HEK293 (cell line): ENCODE results near the gene AKAP8.

Experiments used
- CTCF ChIA-PET: fragments of 350-600 bp; formaldehyde crosslinking; extraction: SDS; loops from one replicate; lab custom pipeline; 2021; ENCODE audit warnings: antibody characterized with exemption; lab: Yijun Ruan, JAX
- POLR2A ChIA-PET: fragments of 300-600 bp; formaldehyde crosslinking; extraction: SDS; loops from one replicate; lab custom pipeline; 2020; ENCODE audit warnings: antibody characterized with exemption, inconsistent platforms; lab: Yijun Ruan, JAX
- H3K27ac ChIP-seq: fragments of 200-500 bp; sonication (Bioruptor generic); 2 replicates; pipeline ENCODE4 v1.5.1; 2014; ENCODE audit warnings: low read depth, low read length, control low read depth, inconsistent platforms; ENCODE audit errors: extremely low read depth
- H3K36me3 ChIP-seq, 2 experiments: fragments of 200-500 bp in 1 of 2; sonication (Bioruptor generic) in 1 of 2; 1 replicate in 1 of 2; 2 replicates in 1 of 2; pipeline ENCODE4 v1.5.1; 2014 to 2017; ENCODE audit warnings: inconsistent platforms in 2 of 2, low read length in 2 of 2; ENCODE audit not compliant: control insufficient read depth in 2 of 2, insufficient read depth in 1 of 2
- H3K4me1 ChIP-seq: fragments of 200-500 bp; sonication (Bioruptor generic); 2 replicates; pipeline ENCODE4 v1.5.1; 2014; ENCODE audit warnings: mild to moderate bottlenecking, low read length, inconsistent platforms; ENCODE audit not compliant: control insufficient read depth, insufficient read depth
- H3K4me3 ChIP-seq: 2 replicates; pipeline ENCODE4 v1.5.1; 2011; ENCODE audit warnings: low read depth, mild to moderate bottlenecking, control low read depth, low read length, moderate library complexity
- H3K9me3 ChIP-seq: fragments of 200-500 bp; sonication (Bioruptor generic); 2 replicates; pipeline ENCODE4 v1.5.1; 2014; ENCODE audit warnings: low read depth, low read length, inconsistent platforms; ENCODE audit not compliant: control insufficient read depth, insufficient read depth
- GLIS1 ChIP-seq: fragments of 450-650 bp; formaldehyde crosslinking; IDR thresholded peaks from 2 replicates; pipeline ENCODE4 v1.5.1; 2016; ENCODE audit warnings: missing biosample characterization, missing genetic modification characterization
- PRDM1 ChIP-seq: fragments of 450-650 bp; formaldehyde crosslinking; IDR thresholded peaks from 2 replicates; pipeline ENCODE4; 2016; ENCODE audit warnings: missing biosample characterization, missing genetic modification characterization
- PRDM2 ChIP-seq: fragments of 450-650 bp; formaldehyde crosslinking; IDR thresholded peaks from 2 replicates; pipeline ENCODE4 v1.5.1; 2016; ENCODE audit warnings: missing biosample characterization, missing genetic modification characterization, borderline replicate concordance
- REST ChIP-seq: fragments of 450-650 bp; formaldehyde crosslinking; IDR thresholded peaks from 2 replicates; pipeline ENCODE4 v1.5.1; 2016; ENCODE audit warnings: missing biosample characterization, missing genetic modification characterization
- WT1 ChIP-seq: fragments of 450-650 bp; formaldehyde crosslinking; IDR thresholded peaks from 2 replicates; pipeline ENCODE4 v1.5.1; 2016; ENCODE audit warnings: missing biosample characterization, missing genetic modification characterization
- YY2 ChIP-seq: fragments of 450-650 bp; formaldehyde crosslinking; IDR thresholded peaks from 2 replicates; pipeline ENCODE4 v1.5.1; 2016; ENCODE audit warnings: missing biosample characterization, missing genetic modification characterization
- ZBTB44 ChIP-seq: fragments of 450-650 bp; IDR thresholded peaks from 2 replicates; pipeline ENCODE4 v1.5.1; 2018; ENCODE audit warnings: missing biosample characterization, mild to moderate bottlenecking, missing genetic modification characterization
- ZEB2 ChIP-seq: fragments of 450-650 bp; formaldehyde crosslinking; IDR thresholded peaks from 2 replicates; pipeline ENCODE4 v1.5.1; 2016; ENCODE audit warnings: missing biosample characterization, missing genetic modification characterization
- ZFP3 ChIP-seq: fragments of 450-650 bp; formaldehyde crosslinking; IDR thresholded peaks from 2 replicates; pipeline ENCODE4 v1.5.1; 2016; ENCODE audit warnings: low read depth, missing biosample characterization, missing genetic modification characterization
- ZIC2 ChIP-seq: fragments of 450-650 bp; formaldehyde crosslinking; IDR thresholded peaks from 2 replicates; pipeline ENCODE4 v1.5.1; 2016; ENCODE audit warnings: missing biosample characterization, missing genetic modification characterization
- ZNF16 ChIP-seq: fragments of 450-650 bp; formaldehyde crosslinking; IDR thresholded peaks from 2 replicates; pipeline ENCODE4 v1.5.1; 2016; ENCODE audit warnings: low read depth, missing biosample characterization, missing genetic modification characterization
- ZNF239 ChIP-seq: fragments of 450-650 bp; formaldehyde crosslinking; IDR thresholded peaks from 2 replicates; pipeline ENCODE4 v1.5.1; 2016; ENCODE audit warnings: missing biosample characterization, missing genetic modification characterization
- ZNF394 ChIP-seq: fragments of 450-650 bp; formaldehyde crosslinking; IDR thresholded peaks from 2 replicates; pipeline ENCODE4 v1.5.1; 2016; ENCODE audit warnings: missing biosample characterization, missing genetic modification characterization, mild to moderate bottlenecking, moderate library complexity, borderline replicate concordance
- ZNF530 ChIP-seq: fragments of 450-650 bp; formaldehyde crosslinking; IDR thresholded peaks from 2 replicates; pipeline ENCODE4 v1.5.1; 2016; ENCODE audit warnings: low read depth, missing biosample characterization, missing genetic modification characterization
- ZNF548 ChIP-seq: fragments of 450-650 bp; formaldehyde crosslinking; IDR thresholded peaks from 2 replicates; pipeline ENCODE4 v1.5.1; 2016; ENCODE audit warnings: missing biosample characterization, missing genetic modification characterization
- ZNF660 ChIP-seq: fragments of 450-650 bp; IDR thresholded peaks from 2 replicates; pipeline ENCODE4 v1.5.1; 2018; ENCODE audit warnings: missing biosample characterization, mild to moderate bottlenecking, missing genetic modification characterization
- ZNF664 ChIP-seq: fragments of 450-650 bp; formaldehyde crosslinking; IDR thresholded peaks from 2 replicates; pipeline ENCODE4 v1.5.1; 2016; ENCODE audit warnings: missing biosample characterization, missing genetic modification characterization
- ZNF768 ChIP-seq: fragments of 450-650 bp; formaldehyde crosslinking; IDR thresholded peaks from 2 replicates; pipeline ENCODE4 v1.5.1; 2018; ENCODE audit warnings: missing biosample characterization, mild to moderate bottlenecking, missing genetic modification characterization
- ZNF777 ChIP-seq: fragments of 450-650 bp; formaldehyde crosslinking; IDR thresholded peaks from 2 replicates; pipeline ENCODE4 v1.5.1; 2017; ENCODE audit warnings: missing biosample characterization, missing genetic modification characterization, borderline replicate concordance

AKAP8 gene

GRCh38 chr19:15324791-15325519 is 54.6 kb downstream of the AKAP8 start:
- no peaks in the 10 kb centered on the region for H3K36me3 ChIP-seq
- no peaks in the 10 kb centered on the region for H3K9me3 ChIP-seq
- CTCF ChIA-PET, result no interaction called here
- H3K4me1 ChIP-seq, result peaks cover 54% of the 10 kb centered on the region
- H3K4me3 ChIP-seq, result no peak overlapping the region
- TF ChIP-seq REST (tag by site-specific recombination) (no peak), ZNF768 (tag by site-specific recombination) (no peak), ZNF530 (tag by site-specific recombination) (no peak), GLIS1 (tag by site-specific recombination) (0 out of 2 replicates have a peak, but pooled peaks have one; percentile 14), PRDM2 (tag by site-specific recombination) (no peak), PRDM1 (no peak), ZNF777 (tag by site-specific recombination) (no peak), ZFP3 (tag by site-specific recombination) (no peak), YY2 (tag by site-specific recombination) (no peak), ZNF660 (tag by site-specific recombination) (no peak), WT1 (tag by site-specific recombination) (no peak), ZBTB44 (no peak), ZEB2 (tag by site-specific recombination) (no peak), ZNF16 (tag by site-specific recombination) (no peak), ZIC2 (tag by site-specific recombination) (0 out of 2 replicates have a peak, but pooled peaks have one; percentile 27), ZNF664 (tag by site-specific recombination) (0 out of 2 replicates have a peak, but pooled peaks have one; percentile 59), ZNF239 (tag by site-specific recombination) (no peak), ZNF394 (tag by site-specific recombination) (peak; percentile 37; the same call in 1 of the 2 replicates), ZNF548 (tag by site-specific recombination) (no peak)
- TF ChIP-seq, all 188 proteins: peak for 4
- no peak overlapping the region for H3K27ac ChIP-seq
- POLR2A ChIA-PET, result interaction anchor here (0.7 kb wide), 1 partner anchor 7 kb away, joined by 4 read pairs; no protein-coding TSS in a partner anchor
